ENCODE data around the gene TPI1.

Gene TPI1

DNA sequence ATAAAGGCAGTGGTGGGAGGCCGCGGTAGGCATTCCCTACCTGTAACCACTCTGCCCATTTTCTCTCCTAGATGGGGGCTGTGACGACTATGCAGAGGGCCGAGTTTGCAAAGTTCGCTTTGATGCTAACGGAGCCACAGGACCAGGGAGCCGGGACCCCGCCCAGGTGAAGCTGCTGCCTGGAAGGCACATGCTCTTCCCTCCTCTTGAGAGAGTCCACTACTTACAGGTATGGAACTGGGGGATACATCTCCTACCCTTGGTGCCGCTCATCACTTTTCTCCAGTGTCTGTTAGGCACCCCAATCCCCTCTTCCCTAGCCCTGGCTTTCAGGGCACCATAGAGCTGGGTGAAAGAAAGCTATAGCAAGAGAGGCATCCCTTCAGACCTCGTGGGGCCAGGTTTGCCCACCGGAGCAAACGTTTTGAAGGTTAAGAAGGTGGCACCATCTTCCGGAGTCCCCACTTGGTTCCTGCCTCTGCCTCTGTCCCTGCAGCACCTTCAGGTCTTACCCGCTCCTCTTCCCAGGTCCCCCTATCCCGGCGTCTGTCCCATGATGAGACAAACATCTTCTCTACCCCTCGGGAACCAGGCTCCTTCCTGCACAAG, 41.1 kb upstream of the TPI1 start:
- H3K27ac Mint-ChIP-seq, result no peak overlapping the region
- no peak overlapping the region for H3K4me3 Mint-ChIP-seq
- ATAC-seq (no peak), DNase-seq (ENCODE audit: low spot score in 2 of 2) (no peak)
- H3K4me1 Mint-ChIP-seq, result peaks cover 54% of the 10 kb centered on the region
- H3K36me3 Mint-ChIP-seq, result peaks cover 9% of the 10 kb centered on the region
- no peaks in the 10 kb centered on the region for H3K9me3 Mint-ChIP-seq

DNA sequence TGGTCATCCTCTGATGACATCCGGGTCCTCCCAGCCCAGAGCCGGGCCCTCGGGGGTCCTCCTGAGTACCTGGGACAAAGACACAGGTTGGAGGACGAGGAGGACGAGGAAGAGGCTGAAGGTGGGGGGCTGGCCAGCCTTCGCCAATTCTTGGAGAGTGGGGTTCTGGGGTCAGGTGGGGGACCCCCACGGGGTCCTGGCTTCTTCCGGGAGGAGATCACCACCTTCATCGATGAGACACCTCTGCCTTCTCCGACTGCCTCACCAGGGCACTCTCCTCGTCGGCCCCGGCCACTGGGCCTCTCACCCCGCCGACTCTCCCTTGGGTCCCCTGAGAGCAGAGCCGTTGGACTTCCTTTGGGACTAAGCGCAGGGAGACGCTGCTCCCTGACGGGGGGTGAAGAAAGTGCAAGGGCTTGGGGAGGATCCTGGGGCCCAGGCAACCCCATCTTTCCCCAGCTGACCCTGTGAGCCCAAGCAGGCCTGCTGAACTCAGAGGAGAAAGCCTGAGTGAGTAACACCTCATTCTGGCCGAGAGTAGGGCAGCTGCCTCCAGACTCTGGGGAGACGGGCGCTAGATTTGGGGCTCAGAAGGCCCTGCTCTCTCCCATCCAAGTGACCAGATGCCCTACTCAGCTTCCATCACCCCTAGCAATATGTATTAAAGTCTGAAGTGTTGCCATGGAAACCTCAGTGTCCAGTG, 40.4 kb upstream of the TPI1 start:
- no peak for DNase-seq (ENCODE audit: low spot score in 2 of 2)
- Mint-ChIP-seq H3K9me3 (no peaks in the 10 kb centered on the region), H3K4me3 (peak overlapping the region; percentile 91), H3K4me1 (peaks cover 48% of the 10 kb centered on the region), H3K27ac (peak overlapping the region; percentile 9), H3K36me3 (peaks cover 9% of the 10 kb centered on the region)
- no peak for ATAC-seq

DNA sequence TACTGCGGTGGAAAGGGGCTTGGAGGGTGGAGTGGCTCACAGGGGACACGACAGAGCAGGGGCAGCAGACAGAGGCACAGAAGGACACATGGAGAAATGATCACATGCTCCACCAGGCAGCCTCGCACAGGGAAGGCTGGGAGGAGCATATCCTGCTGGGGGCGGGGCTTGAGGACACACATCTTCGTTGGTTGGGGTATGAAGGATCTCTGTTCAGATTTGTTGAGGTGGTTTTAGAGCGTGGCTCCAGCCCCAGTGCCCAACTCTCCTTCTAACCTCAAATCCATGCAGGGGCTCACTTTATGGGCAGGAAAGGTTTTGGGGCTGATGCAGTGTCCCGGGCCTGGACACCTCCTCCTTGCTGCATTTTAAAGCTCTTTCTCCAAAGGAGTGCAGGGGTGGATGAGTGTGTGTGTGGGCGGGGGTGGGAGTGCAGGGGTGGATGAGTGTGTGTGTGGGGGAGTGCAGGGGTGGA, 39.9 kb upstream of the TPI1 start:
- H3K36me3 Mint-ChIP-seq, result peaks cover 9% of the 10 kb centered on the region
- no peak for DNase-seq (ENCODE audit: low spot score in 2 of 2)
- no peaks in the 10 kb centered on the region for H3K9me3 Mint-ChIP-seq
- peak overlapping the region; percentile 9 for H3K27ac Mint-ChIP-seq
- peak overlapping the region; percentile 91 for H3K4me3 Mint-ChIP-seq
- H3K4me1 Mint-ChIP-seq, result peaks cover 43% of the 10 kb centered on the region
- ATAC-seq, result peak; percentile 14

DNA sequence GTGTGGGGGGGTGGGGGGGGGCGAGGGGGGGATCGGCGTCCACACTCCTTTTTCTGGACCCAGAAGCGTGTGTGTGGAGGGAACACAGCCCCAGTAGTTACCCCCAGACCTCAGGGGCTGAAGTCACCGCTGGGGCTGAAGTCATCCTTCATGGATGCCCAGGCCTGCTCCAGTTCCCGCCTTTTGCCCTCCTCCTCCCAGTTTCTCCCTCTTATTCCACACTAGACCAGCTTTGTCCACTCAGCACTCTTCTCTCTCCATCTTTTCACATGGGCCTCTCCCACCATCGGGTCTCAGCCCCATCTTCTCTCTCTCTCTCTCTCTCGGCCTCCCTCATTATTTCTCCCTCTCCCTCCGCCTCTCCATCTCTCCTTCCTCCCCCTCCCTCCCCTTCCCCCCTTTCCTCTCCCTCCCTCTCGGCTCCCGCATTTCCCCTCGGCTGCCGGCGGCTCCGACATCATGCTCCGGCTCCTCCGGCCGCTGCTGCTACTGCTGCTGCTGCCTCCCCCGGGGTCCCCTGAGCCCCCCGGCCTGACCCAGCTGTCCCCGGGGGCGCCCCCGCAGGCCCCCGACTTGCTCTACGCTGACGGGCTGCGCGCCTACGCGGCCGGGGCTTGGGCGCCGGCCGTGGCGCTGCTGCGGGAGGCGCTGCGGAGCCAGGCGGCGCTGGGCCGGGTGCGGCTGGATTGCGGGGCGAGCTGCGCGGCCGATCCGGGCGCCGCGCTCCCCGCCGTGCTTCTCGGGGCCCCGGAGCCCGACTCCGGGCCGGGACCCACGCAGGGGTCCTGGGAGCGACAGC, 39.1 kb upstream of the TPI1 start, which contains the start of gene P3H3:
P3H3 (plus strand) TSS at position 426 of the 799 bp plus-strand sequence; CDS start at position 460, 34 bp downstream.
- Mint-ChIP-seq H3K4me3 (peak within 1 kb of the TSS; percentile 91), H3K36me3 (peaks cover 9% of the 10 kb centered on the region), H3K4me1 (peaks cover 43% of the 10 kb centered on the region), H3K9me3 (no peaks in the 10 kb centered on the region), H3K27ac (peak within 1 kb of the TSS; percentile 92)
- DNase-seq (ENCODE audit: low spot score in 2 of 2), result no peak
- ATAC-seq, result peak; percentile 46

DNA sequence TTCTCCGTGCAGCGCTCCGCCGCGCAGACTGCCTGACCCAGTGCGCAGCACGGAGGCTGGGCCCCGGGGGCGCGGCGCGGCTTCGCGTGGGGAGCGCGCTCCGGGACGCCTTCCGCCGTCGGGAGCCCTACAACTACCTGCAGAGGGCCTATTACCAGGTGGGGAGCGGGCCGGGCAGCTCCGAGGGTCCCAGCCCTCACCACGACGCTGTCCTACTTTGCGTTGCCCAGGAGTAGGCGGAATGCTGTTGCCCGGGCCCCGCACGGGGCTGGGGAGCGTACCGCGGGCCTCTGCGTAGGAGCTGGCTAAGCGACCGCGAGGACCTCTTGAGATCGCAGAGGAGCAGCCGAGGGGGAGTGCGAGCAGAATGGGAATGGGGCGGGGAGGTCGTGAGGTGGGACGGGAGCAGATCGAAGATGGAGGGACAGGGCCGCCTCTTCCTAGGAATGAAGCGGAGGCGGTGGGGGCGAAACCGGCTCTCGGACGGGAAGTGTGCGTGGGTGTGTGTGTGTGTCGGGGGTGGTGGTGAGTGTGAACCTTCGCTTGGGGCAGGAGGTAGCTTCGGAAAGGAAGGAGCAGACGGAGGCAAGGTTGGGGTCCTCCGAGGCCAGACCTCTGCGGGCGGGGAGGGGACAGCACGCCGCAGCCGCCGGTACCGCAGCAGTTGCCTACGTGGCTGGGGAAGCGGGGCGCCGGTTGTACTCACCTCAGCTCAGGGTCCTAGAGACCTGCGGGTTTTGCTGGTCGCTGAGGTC, 38.4 kb upstream of the TPI1 start:
- Mint-ChIP-seq H3K4me1 (peaks cover 43% of the 10 kb centered on the region), H3K9me3 (no peaks in the 10 kb centered on the region), H3K36me3 (peaks cover 9% of the 10 kb centered on the region), H3K4me3 (peak overlapping the region; percentile 91), H3K27ac (peak overlapping the region; percentile 92)
- peak in 1 of 2 donors; percentile 66 for DNase-seq (ENCODE audit: low spot score in 2 of 2)
- peak; percentile 58 for ATAC-seq

DNA sequence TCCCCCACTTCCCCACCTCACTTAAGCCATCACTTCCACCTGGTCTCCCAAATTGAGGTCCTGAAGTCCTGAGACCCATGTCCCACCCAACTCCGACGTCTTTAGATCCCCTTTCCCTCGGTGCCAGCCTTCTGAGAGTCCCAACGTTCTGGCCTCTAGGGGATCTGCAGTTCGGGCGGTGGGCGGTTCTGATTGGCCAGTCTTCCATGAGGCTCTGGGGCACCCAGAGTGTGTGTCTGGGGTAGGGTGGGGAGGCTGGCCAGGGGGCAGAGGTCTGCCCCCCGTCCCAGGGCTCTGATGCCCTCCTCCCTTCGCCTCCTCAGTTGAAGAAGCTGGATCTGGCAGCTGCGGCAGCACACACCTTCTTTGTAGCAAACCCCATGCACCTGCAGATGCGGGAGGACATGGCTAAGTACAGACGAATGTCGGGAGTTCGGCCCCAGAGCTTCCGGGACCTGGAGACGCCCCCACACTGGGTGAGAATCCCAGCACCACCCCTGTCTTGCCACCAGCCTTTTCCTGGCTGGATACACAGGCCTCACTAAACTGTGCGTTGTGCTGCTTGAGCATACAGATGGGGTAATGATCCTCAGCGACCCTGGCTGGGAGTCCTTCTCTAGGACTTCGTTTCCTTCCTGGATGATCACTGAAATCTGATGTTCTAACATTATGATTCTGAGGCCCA, 37.7 kb upstream of the TPI1 start:
- Mint-ChIP-seq H3K36me3 (peaks cover 9% of the 10 kb centered on the region), H3K4me1 (peaks cover 49% of the 10 kb centered on the region), H3K27ac (peak overlapping the region; percentile 92), H3K9me3 (no peaks in the 10 kb centered on the region), H3K4me3 (peak overlapping the region; percentile 91)
- no peak for ATAC-seq
- no peak for DNase-seq (ENCODE audit: low spot score in 2 of 2)

DNA sequence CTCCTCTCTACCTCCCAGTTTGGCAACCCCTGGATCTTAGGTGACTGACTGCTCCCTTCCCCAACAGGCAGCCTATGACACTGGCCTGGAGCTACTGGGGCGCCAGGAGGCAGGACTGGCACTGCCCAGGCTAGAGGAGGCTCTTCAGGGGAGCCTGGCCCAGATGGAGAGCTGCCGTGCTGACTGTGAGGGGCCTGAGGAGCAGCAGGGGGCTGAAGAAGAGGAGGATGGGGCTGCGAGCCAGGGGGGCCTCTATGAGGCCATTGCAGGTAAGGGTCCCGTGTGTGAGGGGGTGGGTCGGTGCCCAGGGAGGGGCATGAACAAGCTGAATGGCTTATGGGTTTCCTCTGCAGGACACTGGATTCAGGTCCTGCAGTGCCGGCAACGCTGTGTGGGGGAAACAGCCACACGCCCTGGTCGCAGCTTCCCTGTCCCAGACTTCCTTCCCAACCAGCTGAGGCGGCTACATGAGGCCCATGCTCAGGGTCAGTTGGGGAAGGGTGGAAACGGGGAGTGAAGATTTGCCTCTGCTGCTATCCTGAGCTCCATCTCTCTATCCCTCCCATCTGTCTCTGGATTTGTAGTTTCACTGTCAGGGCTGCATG, 36.9 kb upstream of the TPI1 start:
- ATAC-seq, result no peak
- H3K4me1 Mint-ChIP-seq, result peaks cover 47% of the 10 kb centered on the region
- no peak overlapping the region for H3K27ac Mint-ChIP-seq
- DNase-seq (ENCODE audit: low spot score in 2 of 2), result no peak
- no peaks in the 10 kb centered on the region for H3K9me3 Mint-ChIP-seq
- peak overlapping the region; percentile 91 for H3K4me3 Mint-ChIP-seq
- H3K36me3 Mint-ChIP-seq, result peaks cover 9% of the 10 kb centered on the region

DNA sequence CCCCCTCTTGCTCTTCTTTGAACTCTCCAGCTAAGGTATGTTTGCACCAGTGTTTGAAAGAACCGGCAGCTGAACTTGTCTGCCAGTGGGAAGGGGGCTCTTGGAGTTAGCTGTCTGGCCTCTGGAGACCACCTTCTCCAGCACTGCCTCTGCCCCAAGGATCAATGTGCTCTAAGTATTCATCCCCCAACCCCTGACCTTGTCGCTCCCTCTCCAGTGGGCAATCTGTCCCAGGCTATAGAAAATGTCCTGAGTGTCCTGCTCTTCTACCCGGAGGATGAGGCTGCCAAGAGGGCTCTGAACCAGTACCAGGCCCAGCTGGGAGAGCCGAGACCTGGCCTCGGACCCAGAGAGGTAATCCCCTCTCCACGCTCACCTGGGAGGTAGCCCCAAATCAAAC, 36.3 kb upstream of the TPI1 start:
- no peak for ATAC-seq
- H3K36me3 Mint-ChIP-seq, result peaks cover 9% of the 10 kb centered on the region
- no peak overlapping the region for H3K27ac Mint-ChIP-seq
- no peaks in the 10 kb centered on the region for H3K9me3 Mint-ChIP-seq
- H3K4me1 Mint-ChIP-seq, result peaks cover 48% of the 10 kb centered on the region
- no peak for DNase-seq (ENCODE audit: low spot score in 2 of 2)
- no peak overlapping the region for H3K4me3 Mint-ChIP-seq

DNA sequence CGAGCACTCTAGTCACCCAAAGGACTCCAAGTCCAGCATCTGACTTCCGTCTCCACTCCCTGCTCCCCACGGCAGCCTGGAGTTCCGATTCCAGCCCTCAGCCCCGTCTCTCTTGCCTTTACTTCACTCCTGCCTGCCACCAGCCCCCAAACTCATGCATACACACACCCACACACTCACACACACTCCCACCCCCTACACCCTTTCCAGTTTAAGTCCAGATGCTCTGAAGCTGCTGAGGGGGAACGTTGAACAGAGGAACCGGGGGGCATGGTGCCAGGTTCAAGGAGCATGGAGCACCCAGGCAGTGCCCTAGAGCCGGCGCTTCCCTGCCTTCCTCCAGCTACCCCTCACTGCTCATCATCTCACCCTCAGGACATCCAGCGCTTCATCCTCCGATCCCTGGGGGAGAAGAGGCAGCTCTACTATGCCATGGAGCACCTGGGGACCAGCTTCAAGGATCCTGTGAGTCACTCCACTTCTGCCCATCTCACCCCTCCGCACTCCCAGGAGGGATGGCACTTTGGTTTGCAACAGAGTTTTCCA, 35.8 kb upstream of the TPI1 start:
- no peak for ATAC-seq

DNA sequence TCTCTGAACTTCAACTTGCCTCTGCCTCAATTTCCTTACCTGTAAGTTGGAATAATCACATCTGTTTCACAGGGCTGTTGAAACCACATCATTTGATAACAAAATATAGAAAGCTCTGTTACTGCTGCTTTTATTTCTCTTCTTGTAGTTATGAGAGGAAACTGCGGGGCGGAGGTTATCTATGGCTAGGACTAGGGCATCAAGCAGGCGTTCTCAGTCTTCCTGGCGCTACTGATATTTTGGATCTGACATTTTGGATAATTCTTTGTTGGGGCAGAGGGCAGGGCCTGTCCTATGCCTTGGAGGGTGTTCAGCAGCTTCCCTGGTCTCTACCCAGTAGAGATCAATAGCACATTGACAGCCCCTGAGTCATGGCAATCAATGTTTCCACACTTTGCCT, 35.2 kb upstream of the TPI1 start:
- H3K4me3 Mint-ChIP-seq, result no peak overlapping the region
- DNase-seq (ENCODE audit: low spot score in 2 of 2), result no peak
- no peaks in the 10 kb centered on the region for H3K9me3 Mint-ChIP-seq
- H3K4me1 Mint-ChIP-seq, result peaks cover 42% of the 10 kb centered on the region
- H3K36me3 Mint-ChIP-seq, result peaks cover 9% of the 10 kb centered on the region
- no peak for ATAC-seq
- H3K27ac Mint-ChIP-seq, result peak overlapping the region; percentile 56

More for the DNA sequence above, 35.8 kb upstream of the TPI1 start:
- H3K9me3 Mint-ChIP-seq, result no peaks in the 10 kb centered on the region
- DNase-seq (ENCODE audit: low spot score in 2 of 2), result no peak
- peaks cover 48% of the 10 kb centered on the region for H3K4me1 Mint-ChIP-seq
- H3K4me3 Mint-ChIP-seq, result no peak overlapping the region
- peak overlapping the region; percentile 56 for H3K27ac Mint-ChIP-seq
- peaks cover 9% of the 10 kb centered on the region for H3K36me3 Mint-ChIP-seq

DNA sequence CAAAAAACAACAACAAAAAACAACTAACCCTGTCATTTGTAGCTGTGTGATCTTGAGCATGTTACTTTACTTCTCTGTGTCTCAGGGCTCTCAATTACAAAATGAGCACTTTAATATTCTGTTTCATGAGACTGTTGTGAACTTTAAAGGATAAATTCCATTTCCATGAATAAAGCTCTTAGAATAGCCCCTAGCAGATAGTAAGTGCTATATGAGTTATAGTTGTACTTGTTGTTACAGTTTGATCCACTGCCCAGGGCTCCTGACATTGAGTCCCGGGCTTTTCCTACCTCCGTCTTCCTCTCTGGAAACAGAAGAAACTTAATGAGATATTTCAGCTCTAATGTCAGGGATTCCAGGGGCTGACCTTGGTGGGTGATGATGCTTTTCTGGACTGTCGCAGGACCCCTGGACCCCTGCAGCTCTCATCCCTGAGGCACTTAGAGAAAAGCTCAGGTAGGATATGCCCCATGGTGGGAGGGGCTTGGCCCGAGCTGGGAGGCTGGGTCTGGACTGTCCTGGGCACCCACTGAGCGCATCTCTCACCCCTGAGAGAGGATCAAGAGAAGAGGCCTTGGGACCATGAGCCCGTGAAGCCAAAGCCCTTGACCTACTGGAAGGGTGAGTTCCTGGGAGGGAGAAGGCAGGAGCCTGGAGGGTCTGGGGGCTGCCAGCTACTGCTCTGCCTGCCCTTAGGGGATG, 34.0 kb upstream of the TPI1 start:
- Mint-ChIP-seq H3K9me3 (no peaks in the 10 kb centered on the region), H3K4me1 (peaks cover 30% of the 10 kb centered on the region), H3K36me3 (peaks cover 9% of the 10 kb centered on the region), H3K27ac (no peak overlapping the region), H3K4me3 (no peak overlapping the region)
- DNase-seq (ENCODE audit: low spot score in 2 of 2) (no peak), ATAC-seq (no peak)

DNA sequence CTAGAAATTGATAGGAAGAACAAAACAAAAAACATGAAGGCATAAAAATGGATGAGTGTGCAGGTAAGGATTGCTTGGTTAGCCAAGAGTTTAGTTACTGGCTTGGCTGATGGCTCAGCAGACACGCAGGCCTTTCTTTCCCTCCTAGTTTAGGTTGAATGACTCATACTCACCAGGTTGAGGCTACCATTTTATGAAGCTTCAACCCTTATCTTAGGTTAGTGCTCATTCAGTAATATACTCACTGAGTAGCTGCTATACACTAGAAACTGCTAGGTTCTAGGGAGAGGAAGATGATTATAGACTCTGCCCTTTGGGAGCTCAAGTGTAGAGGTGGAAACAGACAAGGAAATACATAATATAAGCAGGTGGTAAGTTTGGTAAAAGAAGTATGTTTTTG, 33.1 kb upstream of the TPI1 start:
- peak; percentile 36 for ATAC-seq
- Mint-ChIP-seq H3K36me3 (peaks cover 5% of the 10 kb centered on the region), H3K27ac (no peak overlapping the region), H3K9me3 (no peaks in the 10 kb centered on the region), H3K4me1 (peaks cover 23% of the 10 kb centered on the region), H3K4me3 (no peak overlapping the region)
- DNase-seq (ENCODE audit: low spot score in 2 of 2), result no peak

DNA sequence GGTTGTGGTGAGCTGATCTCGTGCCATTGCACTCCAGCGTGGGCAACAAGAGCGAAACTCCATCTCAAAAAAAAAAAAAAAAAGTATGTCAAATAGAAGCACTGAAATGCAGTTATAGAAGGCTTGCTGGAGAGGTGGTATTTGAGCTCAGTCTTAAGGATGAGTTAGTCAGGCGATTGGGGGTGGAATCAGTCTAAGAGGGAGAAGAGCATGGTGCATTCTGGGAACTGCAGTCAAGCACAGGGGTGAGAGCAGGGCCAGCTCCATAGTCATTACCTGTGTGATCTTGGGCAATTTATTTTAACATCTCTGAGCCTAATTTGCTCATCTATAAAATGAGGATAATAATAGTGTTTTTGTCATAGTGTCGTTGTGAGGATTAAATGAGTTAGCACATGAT, 32.5 kb upstream of the TPI1 start:
- DNase-seq (ENCODE audit: low spot score in 2 of 2) (no peak), ATAC-seq (no peak)
- Mint-ChIP-seq H3K9me3 (no peaks in the 10 kb centered on the region), H3K27ac (no peak overlapping the region), H3K4me3 (no peak overlapping the region), H3K4me1 (peaks cover 18% of the 10 kb centered on the region), H3K36me3 (no peaks in the 10 kb centered on the region)

All from stimulated activated effector memory CD8-positive, alpha-beta T cell treated with anti-CD3 and anti-CD28 coated beads, Interleukin-12 subunit alpha, Interleukin-12 subunit beta, amount 100 ng/mL, for 72 hours (primary cell).